NCI-H187 (cell line): ENCODE measurements around the gene PES1.
"Not testable (repeated sequence)": the region's sequence is repeated elsewhere in the genome, so short reads cannot be mapped to it uniquely, and the experiment has no call there.

Experiments used
- DNase-seq, 2 experiments: peaks; one replicate each; lab custom pipeline; 2025; lab: John Stamatoyannopoulos, UW

The PES1 gene

DNA sequence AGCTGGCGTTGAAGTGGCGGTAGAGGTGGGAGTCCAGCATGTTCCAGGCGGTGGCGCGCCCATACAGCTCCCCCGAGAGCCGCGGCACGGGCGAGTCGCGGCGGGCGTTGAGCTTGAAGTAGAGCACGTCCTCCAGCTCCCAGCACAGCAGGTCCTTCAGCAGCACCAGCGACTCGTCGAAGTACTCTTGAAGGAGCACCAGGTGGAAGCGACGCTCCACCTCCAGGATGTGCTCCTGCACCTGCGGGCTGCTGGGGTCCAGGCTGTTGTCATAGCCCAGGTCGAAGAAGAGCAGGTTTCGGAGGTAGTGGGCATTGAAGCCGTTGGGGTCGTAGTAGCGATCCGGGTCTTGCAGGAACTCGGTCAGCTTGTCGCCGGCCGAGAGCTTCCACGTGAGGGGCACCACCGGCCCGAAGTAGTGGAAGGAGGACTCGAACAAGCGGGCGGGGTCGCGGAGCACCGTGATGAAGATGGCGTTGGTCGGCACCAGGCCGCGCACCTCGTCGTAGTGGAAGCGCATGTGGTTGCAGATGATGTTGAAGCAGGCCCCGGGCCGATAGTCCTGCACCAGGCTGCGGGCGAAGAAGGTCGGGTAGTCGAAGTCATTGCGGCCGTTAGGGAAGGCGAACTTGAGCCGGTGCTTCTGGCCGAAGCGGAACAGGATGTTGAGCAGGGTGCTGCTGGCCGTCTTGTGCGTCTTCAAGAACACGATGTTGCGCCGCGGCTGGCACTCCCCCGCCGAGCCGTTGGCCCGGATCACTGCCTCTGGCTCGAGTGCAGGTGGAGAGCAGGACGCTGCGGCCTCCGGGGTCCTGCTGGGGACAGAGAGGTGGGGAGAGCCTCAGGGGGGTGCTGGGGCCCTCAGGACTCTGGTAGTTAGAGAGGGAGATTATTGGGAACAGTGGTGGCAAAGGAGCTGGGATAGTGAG lies 36.2 kb downstream of the PES1 start:
- DNase-seq: no peak

DNA sequence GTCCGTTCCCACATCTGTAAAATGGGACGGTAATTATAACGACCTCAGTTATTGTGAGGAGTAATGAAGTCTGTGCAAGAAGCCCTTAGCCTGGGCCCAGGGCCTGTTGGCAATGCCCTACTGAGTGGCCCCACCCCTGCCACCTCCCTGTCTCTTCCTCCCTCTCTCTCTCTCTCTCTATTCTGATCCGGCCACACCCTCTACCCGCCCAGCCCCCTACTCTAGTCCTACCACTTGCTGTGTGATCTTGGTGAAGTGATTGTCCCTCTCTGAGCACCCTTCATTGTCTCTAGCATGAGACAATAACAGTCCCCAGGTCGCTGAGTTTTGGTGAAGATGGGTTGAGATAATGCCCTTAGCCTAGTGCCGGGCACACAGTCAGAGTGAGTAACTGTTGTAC lies 37.7 kb downstream of the PES1 start:
- DNase-seq: no peak

DNA sequence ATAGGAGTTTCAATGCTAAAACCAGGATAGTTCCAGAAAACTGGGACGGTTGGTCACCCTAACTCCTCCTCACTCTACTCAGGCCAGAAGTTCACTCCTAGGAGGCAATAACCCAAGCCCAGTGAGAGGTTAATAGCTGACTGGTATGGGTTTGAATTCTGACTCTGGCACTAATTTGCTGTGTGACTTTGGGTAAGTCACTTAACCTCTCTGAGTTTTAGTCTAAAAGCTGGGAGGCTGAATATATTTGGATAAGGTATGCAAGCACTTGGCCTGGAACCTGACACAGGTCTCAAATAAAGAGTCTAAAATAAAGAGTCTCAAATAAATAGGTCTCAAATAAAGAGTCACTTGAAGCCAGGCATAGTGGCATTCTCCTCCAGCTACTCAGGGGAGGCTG lies 39.0 kb downstream of the PES1 start:
- no peak for DNase-seq

DNA sequence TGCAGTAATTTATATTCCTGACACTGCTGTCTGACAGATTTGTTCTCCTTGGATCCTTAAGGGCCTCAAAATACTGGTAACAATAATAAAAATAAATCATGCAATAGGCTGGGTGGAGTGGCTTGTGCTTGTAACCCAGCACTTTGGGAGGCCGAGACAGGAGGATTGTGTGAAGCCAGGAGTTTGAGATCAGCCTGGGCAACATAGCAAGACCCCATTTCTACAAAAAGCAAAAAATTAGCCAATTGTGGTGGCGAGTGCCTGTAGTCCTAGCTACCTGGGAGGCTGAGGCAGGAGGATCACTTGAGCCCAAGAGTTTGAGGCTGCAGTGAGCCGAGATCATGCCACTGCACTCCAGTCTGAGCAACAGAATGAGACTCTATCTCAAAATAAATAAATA lies 39.9 kb downstream of the PES1 start:
- DNase-seq: not testable (repeated sequence)

DNA sequence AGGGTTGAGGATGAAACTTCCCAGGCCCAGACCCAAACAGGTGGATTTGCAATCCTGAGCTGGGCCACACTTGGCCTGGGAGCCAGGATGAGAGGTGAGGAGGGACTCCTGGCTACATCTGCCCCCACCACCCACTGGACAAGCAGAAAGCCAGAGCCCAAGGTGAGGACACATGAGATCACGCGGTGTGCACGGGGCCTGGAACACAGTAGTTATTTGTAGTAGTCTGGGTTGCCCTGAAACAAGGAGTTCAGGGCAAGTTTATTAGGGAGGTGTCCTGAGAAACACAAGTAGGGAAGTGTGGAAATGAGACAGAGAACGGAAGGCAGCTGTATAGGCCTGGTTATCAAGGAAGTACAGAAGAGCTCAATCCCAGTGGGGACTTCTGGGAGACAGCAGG lies 44.5 kb downstream of the PES1 start:
- no peak for DNase-seq

DNA sequence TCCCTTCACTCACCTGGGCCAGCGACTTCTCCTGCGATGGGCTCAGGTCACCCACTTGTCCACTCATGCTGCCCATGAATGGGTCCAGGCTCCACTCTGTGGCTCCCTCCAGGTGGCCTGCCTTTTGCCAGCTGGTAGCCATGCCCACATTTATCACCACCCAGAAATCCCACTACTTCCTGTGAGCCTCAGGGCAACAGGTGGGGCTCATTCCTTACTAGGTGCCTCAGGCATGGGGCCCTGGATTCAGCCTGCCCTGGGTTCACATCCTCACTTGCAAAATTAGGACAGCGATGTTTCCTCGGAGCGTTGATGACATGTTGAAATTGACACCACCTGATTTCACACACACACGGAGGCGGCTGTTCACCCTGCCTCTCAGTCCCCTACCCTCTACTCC lies 45.1 kb downstream of the PES1 start, which contains the start of gene SEC14L6:
SEC14L6 (minus strand) TSS at position 126 of the 400 bp plus-strand sequence; CDS start at position 67, 59 bp downstream.
- no peak for DNase-seq

DNA sequence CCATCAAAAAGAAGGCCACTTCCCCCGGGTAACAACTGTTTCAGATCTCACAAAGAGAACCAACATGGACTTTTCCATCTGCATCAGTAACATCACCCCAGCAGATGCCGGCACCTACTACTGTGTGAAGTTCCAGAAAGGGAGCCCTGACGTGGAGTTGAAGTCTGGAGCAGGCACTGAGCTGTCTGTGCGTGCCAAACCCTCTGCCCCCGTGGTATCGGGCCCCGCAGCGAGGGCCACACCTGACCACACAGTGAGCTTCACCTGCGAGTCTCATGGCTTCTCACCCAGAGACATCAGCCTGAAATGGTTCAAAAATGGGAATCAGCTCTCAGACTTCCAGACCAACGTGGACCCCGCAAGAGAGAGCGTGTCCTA lies 48.9 kb downstream of the PES1 start:
- no peak for DNase-seq

DNA sequence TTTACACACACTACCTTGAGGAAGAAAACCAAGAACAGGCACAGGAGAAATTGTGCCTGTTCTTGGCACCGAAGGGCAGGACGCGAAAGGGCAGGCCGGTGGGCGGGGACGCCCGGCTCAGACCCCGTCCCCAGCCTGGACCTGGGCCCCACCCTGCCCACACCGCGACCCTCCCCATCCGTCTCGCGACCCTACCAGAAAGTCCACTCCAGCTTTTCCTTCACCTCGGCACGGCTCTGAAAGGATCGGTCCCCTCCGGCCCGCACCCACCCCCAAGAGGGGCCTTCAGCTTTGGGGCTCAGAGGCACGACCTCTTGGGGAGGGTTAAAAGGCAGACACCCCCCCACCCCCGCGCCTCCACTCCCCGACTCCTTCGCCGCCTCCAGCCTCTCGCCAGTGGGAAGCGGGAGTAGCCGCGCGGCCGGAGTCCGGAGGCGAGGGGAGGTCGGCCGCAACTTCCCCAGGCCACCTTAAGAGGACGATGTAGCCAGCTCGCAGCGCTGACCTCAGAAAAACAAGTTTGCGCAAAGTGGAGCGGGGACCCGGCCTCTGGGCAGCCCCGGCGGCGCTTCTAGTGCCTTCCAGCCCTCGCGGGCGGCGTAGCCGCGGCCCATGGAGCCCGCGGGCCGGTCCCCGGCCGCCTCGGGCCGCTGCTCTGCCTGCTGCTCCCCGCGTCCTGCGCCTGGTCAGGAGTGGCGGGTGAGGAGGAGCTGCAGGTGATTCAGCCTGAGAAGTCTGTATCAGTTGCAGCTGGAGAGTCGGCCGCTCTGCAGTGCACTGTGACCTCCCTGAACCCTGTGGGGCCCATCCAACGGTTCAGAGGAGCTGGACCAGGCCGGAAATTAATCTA lies 49.5 kb downstream of the PES1 start:
- DNase-seq: no peak

DNA sequence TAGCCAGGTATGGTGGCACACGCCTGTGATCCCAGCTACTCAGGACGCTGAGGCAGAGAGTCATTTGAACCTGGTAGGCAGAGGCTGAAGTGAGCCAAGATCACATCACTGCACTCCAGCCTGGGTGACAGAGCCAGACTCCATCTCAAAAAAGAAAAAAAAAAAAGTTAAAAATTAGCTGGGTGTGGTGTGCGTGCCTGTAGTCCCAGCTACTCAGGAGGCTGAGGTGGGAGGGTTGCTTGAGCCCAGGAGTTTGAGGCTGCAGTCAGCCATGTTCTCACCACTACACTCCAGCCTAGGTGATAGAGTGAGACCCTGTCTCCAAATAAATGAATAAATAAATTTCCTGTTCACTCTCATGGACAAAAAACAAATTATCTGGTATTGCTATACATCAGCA lies 50.2 kb downstream of the PES1 start:
- not testable (repeated sequence) for DNase-seq

DNA sequence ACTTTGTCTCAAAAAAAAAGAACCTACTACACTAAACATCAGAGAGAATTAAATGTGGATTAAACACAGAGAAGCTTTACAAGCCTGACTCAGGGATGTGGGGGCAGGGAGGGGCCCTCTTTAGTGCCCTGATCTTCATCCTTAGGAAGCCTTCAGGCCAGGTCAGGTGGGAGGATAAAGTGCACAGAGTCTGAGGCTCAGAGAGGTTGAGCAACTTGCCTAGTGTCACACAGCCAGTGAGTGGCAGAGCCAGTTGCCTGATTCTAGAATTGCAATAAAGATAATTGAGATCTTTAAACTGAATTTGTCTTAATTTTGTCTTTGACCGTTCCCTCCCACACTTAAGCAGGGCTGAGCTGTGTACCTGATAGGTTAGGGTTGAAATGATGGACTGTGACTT lies 52.3 kb downstream of the PES1 start:
- no peak for DNase-seq

DNA sequence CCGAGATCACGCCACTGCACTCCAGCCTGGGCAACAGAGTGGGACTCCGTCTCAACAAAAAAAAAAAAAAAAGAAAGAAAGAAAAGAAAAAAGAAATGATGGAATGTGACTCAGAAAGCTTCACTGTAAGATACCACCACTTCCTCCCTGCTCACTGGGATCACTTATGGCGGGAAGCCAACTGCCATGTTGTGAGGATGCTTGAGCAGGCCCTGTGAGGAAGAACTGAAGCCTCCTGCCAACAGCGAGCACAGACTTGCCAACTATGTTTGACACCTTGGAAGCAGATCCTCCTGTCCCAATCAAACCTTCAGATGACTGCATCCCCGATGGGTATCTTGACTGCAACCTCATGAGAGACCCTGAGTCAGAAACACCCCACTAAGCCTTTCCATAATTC lies 53.4 kb downstream of the PES1 start:
- DNase-seq: no peak

DNA sequence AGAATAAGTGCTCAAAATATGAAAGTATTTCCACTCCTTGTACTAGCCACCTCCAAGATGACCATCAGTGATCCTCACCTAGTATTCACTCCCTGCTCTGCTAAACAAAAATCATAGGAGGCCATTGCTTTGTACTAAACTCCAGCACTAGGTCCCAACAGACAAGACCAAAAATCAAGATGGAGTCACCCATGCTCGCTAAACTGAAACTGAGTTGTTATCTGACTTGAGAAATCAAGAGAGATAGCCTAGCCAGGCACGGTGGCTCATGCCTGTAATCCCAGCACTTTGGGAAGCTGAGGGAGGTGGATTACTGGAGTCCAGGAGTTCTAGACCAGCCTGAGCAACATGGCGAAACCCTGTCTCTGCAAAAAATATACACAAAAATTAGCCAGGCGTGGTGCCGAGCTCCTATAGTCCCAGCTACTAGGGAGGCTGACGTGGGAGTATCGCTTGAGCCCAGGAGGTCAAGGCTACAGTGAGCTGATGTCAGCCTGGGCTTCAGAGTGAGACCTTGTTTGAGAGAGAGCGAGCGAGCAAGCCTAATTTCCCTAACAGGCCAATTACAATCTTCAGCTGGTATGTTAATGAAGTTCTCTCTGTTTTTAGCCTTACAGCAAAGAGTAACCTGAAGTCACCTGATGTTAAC lies 54.5 kb downstream of the PES1 start:
- no peak for DNase-seq

DNA sequence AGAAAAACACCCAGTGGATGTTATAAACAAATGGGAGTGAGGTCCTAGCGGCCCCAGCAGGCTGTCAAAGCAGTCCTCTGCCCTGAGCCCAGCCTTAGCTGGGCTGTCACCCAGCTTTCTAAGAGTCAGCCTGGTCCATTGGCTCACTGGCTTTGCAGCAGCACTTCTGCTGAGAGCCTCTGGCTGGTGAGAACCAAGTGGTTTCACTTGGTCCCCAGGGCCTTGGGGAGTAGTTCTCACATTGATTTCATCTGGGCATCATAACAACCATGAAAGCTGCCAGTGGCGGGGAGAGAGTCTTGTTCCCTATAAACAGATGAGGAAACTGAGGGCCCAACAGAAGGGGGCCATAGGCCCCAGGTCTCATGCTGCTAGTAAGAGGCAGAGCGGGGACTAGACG lies 56.5 kb downstream of the PES1 start:
- no peak for DNase-seq

DNA sequence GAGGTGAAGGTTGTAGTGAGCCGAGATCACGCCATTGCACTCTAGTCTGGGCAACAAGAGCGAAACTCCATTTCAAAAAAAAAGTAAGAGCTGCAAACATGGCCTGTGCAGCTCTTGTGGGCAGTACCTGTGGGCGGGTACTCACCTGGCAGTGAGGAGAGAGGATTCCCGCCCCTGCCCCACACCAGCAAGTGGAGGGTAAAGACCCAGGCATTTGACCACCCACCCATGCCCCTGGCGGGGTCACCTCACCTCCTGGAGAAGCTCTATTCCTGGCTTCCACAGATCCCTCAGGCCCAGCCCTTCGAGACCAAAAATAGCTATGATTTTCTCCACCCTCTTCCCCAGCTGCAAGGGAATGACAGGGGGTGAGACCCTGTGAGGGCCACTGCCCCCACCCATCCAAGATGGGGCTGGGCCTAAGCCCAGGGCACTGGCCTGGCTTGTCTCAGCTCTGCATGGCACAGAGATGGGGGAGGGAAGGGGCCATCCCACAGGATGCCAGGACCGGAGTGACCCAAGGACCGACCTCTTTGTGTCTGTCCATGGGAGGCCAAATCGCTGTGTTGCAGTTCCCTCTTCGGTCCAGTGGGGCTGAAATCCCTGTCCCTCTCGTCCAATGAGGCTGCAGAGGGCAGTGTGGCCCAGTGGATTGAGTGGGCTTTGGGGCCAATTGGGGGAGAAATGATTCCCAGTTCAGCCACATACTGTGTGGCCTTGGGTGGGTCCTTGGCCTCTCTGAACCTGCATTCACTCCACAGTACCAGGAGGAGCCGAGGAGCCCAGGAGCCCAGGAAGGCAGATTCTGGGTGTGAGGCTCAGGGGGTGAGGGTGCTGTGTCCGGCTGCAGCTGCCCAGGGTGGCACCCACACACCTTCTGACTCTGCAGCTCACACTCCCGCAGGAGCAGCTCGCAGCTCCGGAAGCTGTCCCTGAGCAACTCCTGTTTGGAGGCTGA lies 59.8 kb downstream of the PES1 start:
- no peak for DNase-seq

DNA sequence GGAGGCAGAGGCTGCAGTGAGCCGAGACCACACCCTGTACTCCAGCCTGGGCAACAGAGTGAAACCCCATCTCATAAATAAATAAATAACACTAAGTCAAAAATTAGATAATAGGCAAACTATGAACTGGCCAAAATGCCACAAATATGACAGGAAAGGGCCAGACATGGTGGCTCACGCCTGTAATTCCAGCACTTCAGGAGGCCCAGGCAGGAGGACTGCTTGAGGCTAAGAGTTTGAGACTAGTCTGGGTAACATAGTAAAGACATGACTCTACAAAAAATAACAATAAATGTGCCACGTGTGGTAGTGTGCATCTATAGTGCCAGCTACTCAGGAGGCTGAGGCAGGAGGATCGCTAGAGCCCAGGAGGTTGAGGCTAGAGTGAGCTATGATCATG lies 65.1 kb downstream of the PES1 start:
- no peak for DNase-seq
